GM23338 (cell line): Measurements from ENCODE around the gene TEX53. TPM values are rescaled to one million over a fixed set of nuclear protein-coding genes. Genes with fewer than 3 reads are reported as not detected.

Experiments
- ATAC-seq: fragments of 200-7000 bp; cut with Tn5 transposase; 3 replicates; pipeline ENCODE4 v1.9.1; 2020
- DNase-seq: peaks from one replicate; pipeline ENCODE4 v3.0.0-alpha.2; 2015; ENCODE audit warnings: low spot score
- H2AFZ ChIP-seq: fragments of 200-600 bp; sonication (generic); 2 replicates; pipeline ENCODE4 v1.8.0; 2016; ENCODE audit warnings: antibody characterized with exemption, mild to moderate bottlenecking, moderate library complexity
- H3F3A ChIP-seq: fragments of 200-600 bp; sonication (generic); replicated peaks from 2 replicates; pipeline ENCODE4 v1.8.0; 2017; ENCODE audit warnings: antibody characterized with exemption, mixed run types, low read depth
- H3K27ac ChIP-seq: fragments of 200-600 bp; sonication (generic); 2 replicates; pipeline ENCODE4 v1.6.1; 2016; ENCODE audit warnings: low read depth
- H3K27me3 ChIP-seq: fragments of 200-600 bp; sonication (generic); 2 replicates; pipeline ENCODE4 v1.8.0; 2016; ENCODE audit warnings: mild to moderate bottlenecking, mixed run types, moderate library complexity; ENCODE audit not compliant: insufficient read depth
- H3K36me3 ChIP-seq: fragments of 200-600 bp; sonication (generic); 2 replicates; pipeline ENCODE4 v1.8.0; 2016; ENCODE audit warnings: mild to moderate bottlenecking; ENCODE audit not compliant: insufficient read depth
- H3K4me1 ChIP-seq: fragments of 200-600 bp; sonication (generic); 2 replicates; pipeline ENCODE4 v1.8.0; 2016; ENCODE audit warnings: mild to moderate bottlenecking, moderate library complexity; ENCODE audit not compliant: insufficient read depth
- H3K4me2 ChIP-seq: fragments of 200-600 bp; sonication (generic); 2 replicates; pipeline ENCODE4 v1.7.1; 2017; ENCODE audit warnings: mixed run types
- H3K4me3 ChIP-seq: fragments of 200-600 bp; sonication (generic); 2 replicates; pipeline ENCODE4 v1.6.1; 2016; ENCODE audit warnings: mixed run types
- H3K79me2 ChIP-seq: fragments of 200-600 bp; sonication (generic); replicated peaks from 2 replicates; pipeline ENCODE4 v1.8.0; 2017; ENCODE audit warnings: mild to moderate bottlenecking; ENCODE audit not compliant: insufficient read depth
- H3K9me2 ChIP-seq: fragments of 200-600 bp; sonication (generic); 2 replicates; pipeline ENCODE4 v1.8.0; 2017; ENCODE audit not compliant: insufficient read depth
- H4K20me1 ChIP-seq: fragments of 200-600 bp; sonication (generic); replicated peaks from 2 replicates; pipeline ENCODE4 v1.8.0; 2017; ENCODE audit warnings: mild to moderate bottlenecking; ENCODE audit not compliant: insufficient read depth
- H3K27ac Mint-ChIP-seq: 2 replicates; pipeline ENCODE4 v1.8.0; 2020; ENCODE audit warnings: inconsistent platforms, mild to moderate bottlenecking, moderate library complexity, mixed read lengths
- H3K27me3 Mint-ChIP-seq: 3 replicates; pipeline ENCODE4 v1.8.0; 2022; ENCODE audit warnings: low read depth, mild to moderate bottlenecking, moderate library complexity, mixed read lengths, inconsistent platforms; ENCODE audit not compliant: insufficient read depth, poor library complexity
- H3K36me3 Mint-ChIP-seq: 3 replicates; pipeline ENCODE4 v1.8.0; 2021; ENCODE audit warnings: low read depth, mild to moderate bottlenecking, inconsistent platforms, moderate library complexity, mixed read lengths
- H3K4me1 Mint-ChIP-seq: 3 replicates; pipeline ENCODE4 v1.8.0; 2020; ENCODE audit warnings: mild to moderate bottlenecking, inconsistent platforms, mixed read lengths
- H3K4me3 Mint-ChIP-seq: 3 replicates; pipeline ENCODE4 v1.8.0; 2021; ENCODE audit warnings: moderate library complexity, mild to moderate bottlenecking, inconsistent platforms, mixed read lengths
- H3K9me3 Mint-ChIP-seq: 3 replicates; pipeline ENCODE4 v1.8.0; 2020; ENCODE audit warnings: moderate library complexity, mild to moderate bottlenecking, inconsistent platforms, mixed read lengths
- CREB1 ChIP-seq: fragments of 250-450 bp; sonication (Bioruptor Pico); IDR thresholded peaks from 2 replicates; pipeline ENCODE4 v1.5.0; 2020; ENCODE audit warnings: low read depth, mild to moderate bottlenecking, moderate library complexity
- CTCF ChIP-seq, 2 experiments: fragments of 200-600 bp in 1 of 2; sonication (generic) in 1 of 2; conservative IDR thresholded peaks; 2 replicates each; pipeline versions ENCODE4 v1.5.1 to v1.6.1; 2016 to 2017; ENCODE audit warnings: antibody characterized with exemption in 2 of 2, low read depth in 2 of 2, mild to moderate bottlenecking in 2 of 2, moderate library complexity in 1 of 2
- ETS1 ChIP-seq: IDR thresholded peaks from 2 replicates; pipeline ENCODE4 v1.6.1; 2016; ENCODE audit warnings: antibody characterized with exemption
- EZH2 ChIP-seq: fragments of 200-600 bp; sonication (generic); IDR thresholded peaks from one replicate; pipeline ENCODE4 v1.8.0; 2017; ENCODE audit warnings: antibody characterized with exemption, mild to moderate bottlenecking, low read depth; ENCODE audit not compliant: unreplicated experiment
- EZH2phosphoT487 ChIP-seq: fragments of 200-600 bp; sonication (generic); IDR thresholded peaks from one replicate; pipeline ENCODE4 v1.8.1; 2018; ENCODE audit warnings: antibody characterized with exemption; ENCODE audit not compliant: unreplicated experiment
- JUNB ChIP-seq: IDR thresholded peaks from one replicate; pipeline ENCODE4 v1.6.1; 2016; ENCODE audit warnings: antibody characterized with exemption; ENCODE audit not compliant: unreplicated experiment
- NANOG ChIP-seq: IDR thresholded peaks from 2 replicates; pipeline ENCODE4 v1.6.1; 2016; ENCODE audit warnings: antibody characterized with exemption, borderline replicate concordance
- POLR2AphosphoS5 ChIP-seq: IDR thresholded peaks from 2 replicates; pipeline ENCODE4 v1.6.1; 2016; ENCODE audit warnings: antibody characterized with exemption, low read depth
- REST ChIP-seq: IDR thresholded peaks from one replicate; pipeline ENCODE4 v1.6.1; 2018; ENCODE audit warnings: antibody characterized with exemption; ENCODE audit not compliant: unreplicated experiment
- STAT1 ChIP-seq: IDR thresholded peaks from one replicate; pipeline ENCODE4 v1.6.1; 2016; ENCODE audit warnings: antibody characterized with exemption; ENCODE audit not compliant: unreplicated experiment
- ZNF114 ChIP-seq: fragments of 250-450 bp; sonication (Bioruptor Pico); IDR thresholded peaks from 2 replicates; pipeline ENCODE4 v1.5.0; 2020; ENCODE audit warnings: mild to moderate bottlenecking, moderate library complexity
- ZNF331 ChIP-seq: fragments of 250-450 bp; sonication (Bioruptor Pico); IDR thresholded peaks from 2 replicates; pipeline ENCODE4 v1.5.0; 2020; ENCODE audit warnings: low read depth, mild to moderate bottlenecking, moderate library complexity
- ZNF462 ChIP-seq: fragments of 250-450 bp; sonication (Bioruptor Pico); IDR thresholded peaks from 2 replicates; pipeline ENCODE4 v1.5.0; 2020; ENCODE audit warnings: mild to moderate bottlenecking, moderate library complexity
- polyA plus RNA-seq: library from polyadenylated mRNA; unstranded; fragments of >200 nt; fragmentation: Nextera tagmentation; extraction: Ambion mirVana; gene quantifications from 2 replicates; pipeline ENCODE4 v1.2.1, GENCODE V29; 2016
- total RNA-seq: library from RNA; depleted of rRNA; stranded (reverse); fragments of >200 nt; shearing (Covaris generic); gene quantifications from 2 replicates; pipeline ENCODE4 v1.2.3, GENCODE V29; 2014

TEX53 gene
- total and polyA plus RNA-seq, 2 experiments from 2014 or later, result not detected

GRCh38 chr9:114621561-114621960 lies 36.0 kb downstream of the TEX53 start:
- DNase-seq (no peak), ATAC-seq (no peak)
- peaks cover 32% of the 10 kb centered on the region for H3K36me3 Mint-ChIP-seq
- no peak overlapping the region; the same call in 1 of the 2 replicates for H3K27ac Mint-ChIP-seq
- no peaks in the 10 kb centered on the region for H3K9me3 Mint-ChIP-seq
- no peaks in the 10 kb centered on the region for H3K79me2 ChIP-seq
- H3F3A ChIP-seq, result no peaks in the 10 kb centered on the region
- H4K20me1 ChIP-seq, result no peaks in the 10 kb centered on the region
- no peak overlapping the region for H3K27ac ChIP-seq
- no peak for TF ChIP-seq POLR2AphosphoS5
- no peak for TF ChIP-seq JUNB
- no peak for TF ChIP-seq EZH2
- no peak for TF ChIP-seq ZNF462 (CRISPR knock-in tag)
- no peak for TF ChIP-seq ZNF114
- no peak for TF ChIP-seq EZH2phosphoT487
- TF ChIP-seq STAT1, result no peak
- no peak for TF ChIP-seq REST
- no peak for TF ChIP-seq ZNF331 (CRISPR knock-in tag)
- no peak for TF ChIP-seq NANOG
- TF ChIP-seq ETS1, result no peak
- no peak for TF ChIP-seq CTCF (conservative IDR thresholded peaks at IDR 0.05; ENCODE audit: low read depth in 2 of 2)
- TF ChIP-seq CREB1 (CRISPR knock-in tag), result no peak
- no peaks in the 10 kb centered on the region for H3K27me3 Mint-ChIP-seq
- no peak overlapping the region for H3K4me3 Mint-ChIP-seq
- H3K4me1 Mint-ChIP-seq, result no peaks in the 10 kb centered on the region
- no peaks in the 10 kb centered on the region for H3K9me2 ChIP-seq
- no peak overlapping the region for H3K4me2 ChIP-seq
- no peak overlapping the region for H3K4me3 ChIP-seq
- H3K27me3 ChIP-seq, result no peaks in the 10 kb centered on the region
- H3K36me3 ChIP-seq, result no peaks in the 10 kb centered on the region
- H3K4me1 ChIP-seq, result no peaks in the 10 kb centered on the region
- no peak overlapping the region for H2AFZ ChIP-seq
